CD14-positive monocyte (primary cell): ENCODE results near the gene CSTF3. TPM values are rescaled to one million over a fixed set of nuclear protein-coding genes. Genes with fewer than 3 reads are reported as not detected.
A peak's percentile ranks its signal among the peaks of the same experiment; 100 is the strongest.

Experiments used
- DNase-seq, 3 donors: peaks; one replicate each; pipeline ENCODE4 v3.0.0-alpha.2; 2011 to 2022
- H2AFZ ChIP-seq: 2 replicates; pipeline ENCODE4 v1.6.0; 2012; ENCODE audit warnings: mild to moderate bottlenecking, low read depth, low read length, inconsistent platforms; ENCODE audit not compliant: insufficient read depth, poor library complexity, severe bottlenecking
- H3K27ac ChIP-seq, 2 donors: 1 replicate in 1 of 2; 2 replicates in 1 of 2; pipeline ENCODE4 v1.5.1; 2012 to 2013; ENCODE audit warnings: low read length in 2 of 2, control low read depth in 1 of 2, inconsistent platforms in 1 of 2, low read depth in 1 of 2, mild to moderate bottlenecking in 1 of 2
- H3K27me3 ChIP-seq, 2 donors: one replicate each; pipeline versions ENCODE4 v1.6.0 to v1.6.1; 2011 to 2013; ENCODE audit warnings: low read length in 2 of 2; ENCODE audit not compliant: control insufficient read depth in 2 of 2, insufficient read depth in 2 of 2
- H3K36me3 ChIP-seq, 2 donors: replicated peaks in 1 of 2; 1 replicate in 1 of 2; 2 replicates in 1 of 2; pipeline versions ENCODE4 v1.5.1 to v1.6.1; 2012 to 2013; ENCODE audit warnings: low read length in 2 of 2, control low read depth in 1 of 2, inconsistent platforms in 1 of 2, mild to moderate bottlenecking in 1 of 2; ENCODE audit not compliant: insufficient read depth in 2 of 2, control insufficient read depth in 1 of 2
- H3K4me1 ChIP-seq, 2 donors: 1 replicate in 1 of 2; 2 replicates in 1 of 2; pipeline versions ENCODE4 v1.5.1 to v1.6.1; 2012 to 2013; ENCODE audit warnings: low read length in 2 of 2, control low read depth in 1 of 2, inconsistent platforms in 1 of 2, mild to moderate bottlenecking in 1 of 2, moderate library complexity in 1 of 2; ENCODE audit not compliant: insufficient read depth in 2 of 2, control insufficient read depth in 1 of 2
- H3K4me2 ChIP-seq: replicated peaks from 2 replicates; pipeline ENCODE3; 2012; ENCODE audit warnings: low read length, moderate library complexity, mild to moderate bottlenecking; ENCODE audit not compliant: poor library complexity, severe bottlenecking; ENCODE audit errors: extremely low read depth
- H3K4me3 ChIP-seq, 3 experiments: fragments of 200-600 bp in 1 of 3; sonication (generic) in 1 of 3; replicated peaks in 1 of 3; 1 replicate in 2 of 3; 2 replicates in 1 of 3; pipeline ENCODE4 v1.5.1; 2011 to 2013; ENCODE audit warnings: low read length in 3 of 3, mild to moderate bottlenecking in 3 of 3, control low read depth in 2 of 3, low read depth in 2 of 3, inconsistent platforms in 1 of 3, moderate library complexity in 1 of 3
- H3K79me2 ChIP-seq: 2 replicates; pipeline ENCODE4 v1.6.0; 2012; ENCODE audit warnings: mild to moderate bottlenecking, control low read depth, inconsistent platforms, low read length, moderate library complexity; ENCODE audit not compliant: insufficient read depth
- H3K9ac ChIP-seq: 2 replicates; pipeline ENCODE4 v1.6.0; 2017; ENCODE audit warnings: low read length, mild to moderate bottlenecking; ENCODE audit not compliant: insufficient read depth, poor library complexity, severe bottlenecking
- H3K9me3 ChIP-seq, 2 donors: replicated peaks in 1 of 2; 1 replicate in 1 of 2; 2 replicates in 1 of 2; pipeline versions ENCODE4 v1.5.1 to v1.6.1; 2012 to 2013; ENCODE audit warnings: low read length in 2 of 2, control low read depth in 1 of 2; ENCODE audit not compliant: control insufficient read depth in 1 of 2, insufficient read depth in 1 of 2
- H4K20me1 ChIP-seq: 2 replicates; pipeline ENCODE4 v1.6.0; 2012; ENCODE audit warnings: mild to moderate bottlenecking, low read length, control low read depth, moderate library complexity; ENCODE audit not compliant: insufficient read depth
- H3K27ac Mint-ChIP-seq, 7 donors: one replicate each; pipeline ENCODE4 v1.8.0; 2020; ENCODE audit warnings: mild to moderate bottlenecking in 7 of 7, mixed read lengths in 7 of 7, moderate library complexity in 6 of 7, inconsistent platforms in 2 of 7
- H3K27me3 Mint-ChIP-seq, 3 donors: one replicate each; pipeline ENCODE4 v1.8.0; 2021 to 2022; ENCODE audit warnings: low read depth in 3 of 3, mild to moderate bottlenecking in 3 of 3, mixed read lengths in 3 of 3, moderate library complexity in 3 of 3, inconsistent platforms in 1 of 3
- H3K36me3 Mint-ChIP-seq, 2 donors: one replicate each; pipeline ENCODE4 v1.8.0; 2020; ENCODE audit warnings: mixed read lengths in 2 of 2, inconsistent platforms in 1 of 2, mild to moderate bottlenecking in 1 of 2
- H3K4me1 Mint-ChIP-seq: one replicate; pipeline ENCODE4 v1.8.0; 2020; ENCODE audit warnings: mild to moderate bottlenecking, mixed read lengths
- H3K4me3 Mint-ChIP-seq, 2 donors: one replicate each; pipeline ENCODE4 v1.8.0; 2020; ENCODE audit warnings: mild to moderate bottlenecking in 2 of 2, mixed read lengths in 2 of 2, moderate library complexity in 1 of 2
- H3K9me3 Mint-ChIP-seq, 7 donors: one replicate each; pipeline ENCODE4 v1.8.0; 2020 to 2022; ENCODE audit warnings: mixed read lengths in 7 of 7, mild to moderate bottlenecking in 6 of 7, moderate library complexity in 6 of 7, inconsistent platforms in 2 of 7
- CTCF ChIP-seq: fragments of 200-600 bp; IDR thresholded peaks from one replicate; pipeline ENCODE4 v1.8.0; 2022; ENCODE audit warnings: antibody characterized with exemption, mild to moderate bottlenecking
- WGBS: methylation state at CpG from one replicate; pipeline ENCODE4 v1.1.5; 2013; ENCODE audit warnings: missing lambda C conversion rate; ENCODE audit not compliant: insufficient coverage; 5-methylcytosine and 5-hydroxymethylcytosine counted together
- intact Hi-C, 2 donors: fragments of 100-400 bp; cut with micrococcal nuclease; formaldehyde crosslinking; loops; one replicate each; pipeline versions ENCODE4 v1.15.0 to v1.15.1; 2023
- polyA plus RNA-seq, 3 donors: library from polyadenylated mRNA; depleted of rRNA in 1 of 3; unstranded in 2 of 3; stranded (reverse) in 1 of 3; fragments of 300-500 nt in 2 of 3; fragments of >200 nt in 1 of 3; fragmentation: Illumina TruSeq in 2 of 3; gene quantifications; 1 replicate in 2 of 3; 2 replicates in 1 of 3; pipeline ENCODE4 v1.2.3, GENCODE V29; 2012 to 2021

Gene CSTF3
- polyA plus RNA-seq, 3 donors, result 6.9 to 12.1 (median 7.1) TPM

- Histone ChIP-seq H3K27me3 (no peaks in the 10 kb centered on the region), H3K4me2 (no peak overlapping the region), H3K4me3 (no peak overlapping the region), H3K79me2 (peaks cover 82% of the 10 kb centered on the region), H2AFZ (no peak overlapping the region), H3K27ac (no peak overlapping the region), H4K20me1 (peaks cover 3% of the 10 kb centered on the region), H3K36me3 (no peaks in the 10 kb centered on the region), H3K4me1 (peaks cover 34 to 48% of the 10 kb centered on the region in 2 donors), H3K9me3 (no peaks in the 10 kb centered on the region), H3K9ac (no peak overlapping the region)
- Mint-ChIP-seq H3K27ac (peak overlapping the region in 1 of 7 donors; percentile 28), H3K4me3 (no peak overlapping the region), H3K9me3 (peaks cover 0 to 5% (median 0%) of the 10 kb centered on the region in 7 donors), H3K27me3 (peaks cover 0 to 4% (median 3%) of the 10 kb centered on the region in 3 donors), H3K4me1 (peaks cover 35% of the 10 kb centered on the region), H3K36me3 (no peaks in the 10 kb centered on the region)
- intact Hi-C loops, result loop anchor here in 1 of 2 donors (5.0 kb wide), 1 partner anchor 159 kb away; no protein-coding TSS in a partner anchor
- no peak for TF ChIP-seq CTCF
- no peak for DNase-seq
- whole genome bisulfite sequencing, result 90% methylated on average over 5 of the region's 8 CpGs
Measured at GRCh38 chr11:33162831-33163230, 1.6 kb upstream of the CSTF3 start.

- peak overlapping the region; percentile 90 for H2AFZ ChIP-seq
- no peak for DNase-seq
- no CpG with 5 or more reads among the region's 7 CpGs for WGBS
Measured at GRCh38 chr11:33160587-33160986, 693 bp downstream of the CSTF3 start.

More at GRCh38 chr11:33160587-33160986, 693 bp downstream of the CSTF3 start:
- Histone ChIP-seq H3K27me3 (no peaks in the 10 kb centered on the region), H3K9ac (peak overlapping the region; percentile 91), H3K4me2 (peak overlapping the region; percentile 95), H3K36me3 (no peaks in the 10 kb centered on the region), H4K20me1 (peaks cover 3% of the 10 kb centered on the region), H3K4me1 (peaks cover 26 to 37% of the 10 kb centered on the region in 2 donors), H3K79me2 (peaks cover 91% of the 10 kb centered on the region), H3K9me3 (no peaks in the 10 kb centered on the region), H3K27ac (peak overlapping the region in 1 of 2 donors; percentile 93), H3K4me3 (peak overlapping the region; percentile 89 to 100 (median 91))
- intact Hi-C loops, result loop anchor here in 1 of 2 donors (2.0 to 5.0 kb wide), 2 partner anchors 98 to 162 kb away; no protein-coding TSS in a partner anchor
- peaks cover 0 to 4% (median 3%) of the 10 kb centered on the region in 3 donors for H3K27me3 Mint-ChIP-seq
- peak overlapping the region; percentile 100 for H3K4me3 Mint-ChIP-seq
- H3K9me3 Mint-ChIP-seq, result peaks cover 0 to 5% (median 0%) of the 10 kb centered on the region in 7 donors
- no peak for TF ChIP-seq CTCF
- H3K4me1 Mint-ChIP-seq, result peaks cover 42% of the 10 kb centered on the region
- peak overlapping the region; percentile 90 to 100 (median 99) for H3K27ac Mint-ChIP-seq
- peaks cover 0 to 2% of the 10 kb centered on the region in 2 donors for H3K36me3 Mint-ChIP-seq
